HG03575 (cell line): Measurements from ENCODE around the gene KCNC1.

Experiments used
- ATAC-seq: cut with Tn5 transposase; IDR thresholded peaks from one replicate; pipeline ENCODE4 v1.9.1; 2021; ENCODE audit not compliant: unreplicated experiment, insufficient number of reproducible peaks, low FRiP score; ENCODE audit errors: extremely low read depth

Gene KCNC1

GRCh38 chr11:17803754-17804334 is 69.3 kb downstream of the KCNC1 start:
- ATAC-seq: no peak

- no peak for ATAC-seq
Observed at GRCh38 chr11:17805043-17805442, 70.5 kb downstream of the KCNC1 start.

GRCh38 chr11:17805873-17806272 is 71.3 kb downstream of the KCNC1 start:
- ATAC-seq: no peak

GRCh38 chr11:17807034-17807433 is 72.5 kb downstream of the KCNC1 start:
- no peak for ATAC-seq

- ATAC-seq: no peak
Observed at GRCh38 chr11:17810041-17810440, 75.5 kb downstream of the KCNC1 start.

- ATAC-seq: no peak
Observed at GRCh38 chr11:17810746-17811145, 76.2 kb downstream of the KCNC1 start.

GRCh38 chr11:17811352-17811751 is 76.8 kb downstream of the KCNC1 start:
- ATAC-seq: no peak

- ATAC-seq: no peak
Observed at GRCh38 chr11:17812091-17812864, 77.7 kb downstream of the KCNC1 start.

- ATAC-seq: no peak
Observed at GRCh38 chr11:17812865-17813187, 78.2 kb downstream of the KCNC1 start.

GRCh38 chr11:17813391-17814059 is 78.9 kb downstream of the KCNC1 start:
- no peak for ATAC-seq

GRCh38 chr11:17814546-17814945 is 80.0 kb downstream of the KCNC1 start:
- ATAC-seq: no peak

GRCh38 chr11:17816232-17816931 is 81.8 kb downstream of the KCNC1 start:
- no peak for ATAC-seq

- ATAC-seq: no peak
Observed at GRCh38 chr11:17821648-17822400, 87.2 kb downstream of the KCNC1 start.

GRCh38 chr11:17822401-17822781 is 87.8 kb downstream of the KCNC1 start:
- no peak for ATAC-seq

GRCh38 chr11:17827006-17827405 is 92.4 kb downstream of the KCNC1 start:
- ATAC-seq: no peak

- ATAC-seq: no peak
Observed at GRCh38 chr11:17828311-17828751, 93.8 kb downstream of the KCNC1 start.

- no peak for ATAC-seq
Observed at GRCh38 chr11:17831228-17831627, 96.6 kb downstream of the KCNC1 start.

- ATAC-seq: no peak
Observed at GRCh38 chr11:17831883-17832282, 97.3 kb downstream of the KCNC1 start.
